ENCODE measurements around the gene CRLF1. TPM values are rescaled to one million over a fixed set of nuclear protein-coding genes. Genes with fewer than 3 reads are reported as not detected.
"Not testable (repeated sequence)": the region's sequence is repeated elsewhere in the genome, so short reads cannot be mapped to it uniquely, and the experiment has no call there.

CRLF1 gene
- total RNA-seq, 1 donor from 2014 or later = not detected

GRCh38 chr19:18601875-18602274 lies 4.7 kb downstream of the CRLF1 start:
- peaks cover 36% of the 10 kb centered on the region for H3K27me3 Mint-ChIP-seq (ENCODE audit: insufficient read depth)
- H3K4me1 Mint-ChIP-seq (ENCODE audit: low read depth) = no peaks in the 10 kb centered on the region
- no peak for DNase-seq (ENCODE audit: low spot score)
- no peak overlapping the region for H3K27ac Mint-ChIP-seq
- no peaks in the 10 kb centered on the region for H3K36me3 Mint-ChIP-seq (ENCODE audit: low read depth)
- no peak overlapping the region for H3K4me3 Mint-ChIP-seq
- no peaks in the 10 kb centered on the region for H3K9me3 Mint-ChIP-seq
- intact Hi-C loops (cut with micrococcal nuclease) = no loop called here

- H3K27ac Mint-ChIP-seq; DNase-seq (ENCODE audit: low spot score); H3K36me3 Mint-ChIP-seq (ENCODE audit: low read depth); H3K4me3 Mint-ChIP-seq; H3K4me1 Mint-ChIP-seq (ENCODE audit: low read depth); H3K9me3 Mint-ChIP-seq; intact Hi-C loops (cut with micrococcal nuclease): not testable (repeated sequence)
- peaks cover 42% of the 10 kb centered on the region for H3K27me3 Mint-ChIP-seq (ENCODE audit: insufficient read depth)
Observed at GRCh38 chr19:18600692-18601397, 5.8 kb downstream of the CRLF1 start.

- no peak for DNase-seq (ENCODE audit: low spot score)
- no peak overlapping the region for H3K27ac Mint-ChIP-seq
- H3K4me1 Mint-ChIP-seq (ENCODE audit: low read depth) = peaks cover 4% of the 10 kb centered on the region
- H3K4me3 Mint-ChIP-seq = no peak overlapping the region
- H3K9me3 Mint-ChIP-seq = no peaks in the 10 kb centered on the region
- intact Hi-C loops (cut with micrococcal nuclease) = no loop called here
- H3K27me3 Mint-ChIP-seq (ENCODE audit: insufficient read depth) = peaks cover 36% of the 10 kb centered on the region
- no peaks in the 10 kb centered on the region for H3K36me3 Mint-ChIP-seq (ENCODE audit: low read depth)
Observed at GRCh38 chr19:18599485-18599884, 7.1 kb downstream of the CRLF1 start.

GRCh38 chr19:18597809-18598660 lies 8.6 kb downstream of the CRLF1 start:
- H3K27me3 Mint-ChIP-seq (ENCODE audit: insufficient read depth) = peaks cover 29% of the 10 kb centered on the region
- no peaks in the 10 kb centered on the region for H3K36me3 Mint-ChIP-seq (ENCODE audit: low read depth)
- no peak overlapping the region for H3K27ac Mint-ChIP-seq
- no peaks in the 10 kb centered on the region for H3K9me3 Mint-ChIP-seq
- H3K4me3 Mint-ChIP-seq = no peak overlapping the region
- no peak for DNase-seq (ENCODE audit: low spot score)
- H3K4me1 Mint-ChIP-seq (ENCODE audit: low read depth) = peaks cover 4% of the 10 kb centered on the region
- intact Hi-C loops (cut with micrococcal nuclease) = no loop called here

GRCh38 chr19:18596752-18597157 lies 9.8 kb downstream of the CRLF1 start:
- H3K9me3 Mint-ChIP-seq = no peaks in the 10 kb centered on the region
- H3K27ac Mint-ChIP-seq = no peak overlapping the region
- peaks cover 3% of the 10 kb centered on the region for H3K36me3 Mint-ChIP-seq (ENCODE audit: low read depth)
- H3K27me3 Mint-ChIP-seq (ENCODE audit: insufficient read depth) = peaks cover 20% of the 10 kb centered on the region
- intact Hi-C loops (cut with micrococcal nuclease) = no loop called here
- DNase-seq (ENCODE audit: low spot score) = no peak
- H3K4me1 Mint-ChIP-seq (ENCODE audit: low read depth) = peaks cover 4% of the 10 kb centered on the region
- no peak overlapping the region for H3K4me3 Mint-ChIP-seq

GRCh38 chr19:18595475-18595874 lies 11.1 kb downstream of the CRLF1 start:
- Mint-ChIP-seq H3K27ac (no peak overlapping the region), H3K36me3 (ENCODE audit: low read depth) (peaks cover 11% of the 10 kb centered on the region), H3K4me1 (ENCODE audit: low read depth) (peaks cover 4% of the 10 kb centered on the region), H3K4me3 (no peak overlapping the region), H3K27me3 (ENCODE audit: insufficient read depth) (peaks cover 15% of the 10 kb centered on the region), H3K9me3 (no peaks in the 10 kb centered on the region)
- DNase-seq (ENCODE audit: low spot score) = no peak
- intact Hi-C loops (cut with micrococcal nuclease) = no loop called here

- Mint-ChIP-seq H3K9me3 (no peaks in the 10 kb centered on the region), H3K4me3 (peak overlapping the region; percentile 66), H3K27ac (no peak overlapping the region), H3K4me1 (ENCODE audit: low read depth) (peaks cover 7% of the 10 kb centered on the region), H3K36me3 (ENCODE audit: low read depth) (peaks cover 14% of the 10 kb centered on the region), H3K27me3 (ENCODE audit: insufficient read depth) (peaks cover 15% of the 10 kb centered on the region)
- intact Hi-C loops (cut with micrococcal nuclease) = loop anchor here (5.0 kb wide), 1 partner anchor 252 kb away; no protein-coding TSS in a partner anchor
- no peak for DNase-seq (ENCODE audit: low spot score)
Observed at GRCh38 chr19:18594824-18595373, 11.7 kb downstream of the CRLF1 start.

GRCh38 chr19:18594096-18594823 lies 12.3 kb downstream of the CRLF1 start:
- peak; percentile 62 for DNase-seq (ENCODE audit: low spot score)
- Mint-ChIP-seq H3K36me3 (ENCODE audit: low read depth) (peaks cover 16% of the 10 kb centered on the region), H3K4me1 (ENCODE audit: low read depth) (peaks cover 11% of the 10 kb centered on the region), H3K27me3 (ENCODE audit: insufficient read depth) (peaks cover 13% of the 10 kb centered on the region), H3K27ac (no peak overlapping the region), H3K9me3 (no peaks in the 10 kb centered on the region), H3K4me3 (peak overlapping the region; percentile 66)
- intact Hi-C loops (cut with micrococcal nuclease) = loop anchor here (5.0 kb wide), 1 partner anchor 253 kb away; no protein-coding TSS in a partner anchor

GRCh38 chr19:18593367-18594095 lies 13.1 kb downstream of the CRLF1 start:
- no peak for DNase-seq (ENCODE audit: low spot score)
- intact Hi-C loops (cut with micrococcal nuclease) = loop anchor here (5.0 kb wide), 1 partner anchor 254 kb away; no protein-coding TSS in a partner anchor
- Mint-ChIP-seq H3K36me3 (ENCODE audit: low read depth) (peaks cover 16% of the 10 kb centered on the region), H3K27ac (peak overlapping the region; percentile 44), H3K9me3 (no peaks in the 10 kb centered on the region), H3K4me1 (ENCODE audit: low read depth) (peaks cover 11% of the 10 kb centered on the region), H3K4me3 (peak overlapping the region; percentile 30), H3K27me3 (ENCODE audit: insufficient read depth) (peaks cover 12% of the 10 kb centered on the region)

GRCh38 chr19:18592732-18593131 lies 13.9 kb downstream of the CRLF1 start:
- Mint-ChIP-seq H3K4me1 (ENCODE audit: low read depth) (peaks cover 19% of the 10 kb centered on the region), H3K36me3 (ENCODE audit: low read depth) (peaks cover 16% of the 10 kb centered on the region), H3K27me3 (ENCODE audit: insufficient read depth) (peaks cover 12% of the 10 kb centered on the region)
- DNase-seq (ENCODE audit: low spot score); H3K4me3 Mint-ChIP-seq; H3K27ac Mint-ChIP-seq; H3K9me3 Mint-ChIP-seq: not testable (repeated sequence)
- intact Hi-C loops (cut with micrococcal nuclease) = loop anchor here (5.0 kb wide), 1 partner anchor 255 kb away; no protein-coding TSS in a partner anchor

- Mint-ChIP-seq H3K4me3 (peak overlapping the region; percentile 30), H3K9me3 (no peaks in the 10 kb centered on the region), H3K36me3 (ENCODE audit: low read depth) (peaks cover 16% of the 10 kb centered on the region), H3K4me1 (ENCODE audit: low read depth) (peaks cover 22% of the 10 kb centered on the region), H3K27me3 (ENCODE audit: insufficient read depth) (peaks cover 12% of the 10 kb centered on the region), H3K27ac (no peak overlapping the region)
- intact Hi-C loops (cut with micrococcal nuclease) = loop anchor here (5.0 kb wide), 1 partner anchor 255 kb away; no protein-coding TSS in a partner anchor
- DNase-seq (ENCODE audit: low spot score) = no peak
Observed at GRCh38 chr19:18591735-18592385, 14.7 kb downstream of the CRLF1 start.
